PC-3 (cell line): ENCODE data around the gene IFT57.

Source experiments
- EZH2phosphoT487 ChIP-seq: fragments of 300-600 bp; sonication (generic); IDR thresholded peaks from 2 replicates; pipeline ENCODE4 v1.6.1; 2018; ENCODE audit warnings: mild to moderate bottlenecking, antibody characterized with exemption, low read length, borderline replicate concordance
- TF ChIP-seq, protein P1 (sequence below): fragments of 300-600 bp; sonication (generic); conservative IDR thresholded peaks from 2 replicates; pipeline ENCODE4 v1.5.1; 2017; ENCODE audit warnings: antibody characterized with exemption, low read depth, mild to moderate bottlenecking, low read length

DNA sequence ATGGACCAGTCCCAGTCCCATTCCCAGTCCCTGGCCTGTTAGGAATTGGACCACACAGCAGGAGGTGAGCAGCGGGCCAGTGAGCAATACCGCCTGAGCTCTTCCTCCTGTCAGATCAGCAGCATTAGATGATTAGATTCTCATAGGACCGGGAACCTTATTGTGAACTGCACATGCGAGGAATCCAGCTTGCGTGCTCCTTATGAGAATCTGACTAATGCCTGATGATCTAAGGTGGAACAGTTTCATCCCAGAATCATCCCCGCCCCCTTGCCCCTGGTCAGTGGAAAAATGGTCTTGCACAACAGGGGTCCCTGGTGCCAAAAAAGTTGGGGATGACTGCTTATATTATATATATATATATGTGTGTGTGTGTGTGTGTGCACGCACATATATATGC, 63.1 kb downstream of the IFT57 start:
- TF ChIP-seq, protein P1, sequence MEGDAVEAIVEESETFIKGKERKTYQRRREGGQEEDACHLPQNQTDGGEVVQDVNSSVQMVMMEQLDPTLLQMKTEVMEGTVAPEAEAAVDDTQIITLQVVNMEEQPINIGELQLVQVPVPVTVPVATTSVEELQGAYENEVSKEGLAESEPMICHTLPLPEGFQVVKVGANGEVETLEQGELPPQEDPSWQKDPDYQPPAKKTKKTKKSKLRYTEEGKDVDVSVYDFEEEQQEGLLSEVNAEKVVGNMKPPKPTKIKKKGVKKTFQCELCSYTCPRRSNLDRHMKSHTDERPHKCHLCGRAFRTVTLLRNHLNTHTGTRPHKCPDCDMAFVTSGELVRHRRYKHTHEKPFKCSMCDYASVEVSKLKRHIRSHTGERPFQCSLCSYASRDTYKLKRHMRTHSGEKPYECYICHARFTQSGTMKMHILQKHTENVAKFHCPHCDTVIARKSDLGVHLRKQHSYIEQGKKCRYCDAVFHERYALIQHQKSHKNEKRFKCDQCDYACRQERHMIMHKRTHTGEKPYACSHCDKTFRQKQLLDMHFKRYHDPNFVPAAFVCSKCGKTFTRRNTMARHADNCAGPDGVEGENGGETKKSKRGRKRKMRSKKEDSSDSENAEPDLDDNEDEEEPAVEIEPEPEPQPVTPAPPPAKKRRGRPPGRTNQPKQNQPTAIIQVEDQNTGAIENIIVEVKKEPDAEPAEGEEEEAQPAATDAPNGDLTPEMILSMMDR: no peak
- TF ChIP-seq EZH2phosphoT487: no peak
